COLO829 (cell line): ENCODE measurements around the gene ZNF423.

Experiments used
- DNase-seq: peaks from one replicate; pipeline ENCODE4 v3.0.0; 2012; ENCODE audit warnings: low spot score

ZNF423 gene

DNA sequence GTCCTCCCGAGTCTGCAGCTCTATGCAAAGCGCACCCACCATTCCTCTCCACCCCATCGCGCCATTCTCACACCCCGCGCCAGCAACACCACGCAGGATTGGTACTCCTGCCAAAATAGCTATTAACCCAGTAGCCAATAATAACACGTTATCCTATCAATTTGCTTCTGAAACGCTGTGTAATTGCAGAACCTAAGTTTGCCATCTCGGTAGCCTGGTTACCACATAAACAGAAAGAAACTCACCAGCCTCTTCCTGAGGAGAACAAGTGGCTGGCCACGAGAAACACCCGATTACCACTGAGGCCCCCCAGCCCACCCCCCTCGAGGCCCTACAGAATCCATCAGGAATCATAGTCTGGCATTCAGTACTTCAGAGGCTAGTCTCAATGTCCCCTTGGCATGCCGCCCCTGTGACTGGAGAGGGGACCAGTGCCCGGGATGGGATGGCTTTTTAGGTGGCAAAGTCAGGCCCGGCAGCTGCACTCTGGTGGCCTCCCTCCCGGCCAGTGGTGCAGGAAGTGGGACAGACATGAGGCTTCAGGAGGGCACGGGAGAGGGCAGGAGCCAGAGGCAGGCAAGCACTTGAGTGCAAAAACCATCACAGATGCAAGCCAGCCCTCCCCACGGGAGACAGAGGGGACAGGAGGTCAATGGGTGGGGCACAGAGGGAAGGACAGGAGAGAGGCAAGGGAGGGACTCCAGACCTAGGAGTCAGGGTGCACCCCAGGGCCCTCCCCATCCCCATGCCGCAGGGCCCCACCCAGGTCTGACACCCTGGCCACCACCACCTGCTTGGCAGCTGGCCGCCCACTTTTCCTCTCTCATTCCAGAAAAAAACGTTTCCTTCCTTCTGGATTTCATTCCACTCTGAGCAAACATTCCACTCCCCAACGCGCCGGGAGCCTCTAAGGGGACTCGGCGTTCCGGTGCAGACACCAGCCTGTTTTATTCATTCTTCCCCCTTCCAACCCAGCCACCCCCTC lies 192.5 kb downstream of the ZNF423 start:
- DNase-seq = no peak

GRCh38 chr16:49662569-49662968 lies 193.3 kb downstream of the ZNF423 start:
- DNase-seq = no peak

GRCh38 chr16:49661465-49662187 lies 194.3 kb downstream of the ZNF423 start:
- DNase-seq = no peak

DNA sequence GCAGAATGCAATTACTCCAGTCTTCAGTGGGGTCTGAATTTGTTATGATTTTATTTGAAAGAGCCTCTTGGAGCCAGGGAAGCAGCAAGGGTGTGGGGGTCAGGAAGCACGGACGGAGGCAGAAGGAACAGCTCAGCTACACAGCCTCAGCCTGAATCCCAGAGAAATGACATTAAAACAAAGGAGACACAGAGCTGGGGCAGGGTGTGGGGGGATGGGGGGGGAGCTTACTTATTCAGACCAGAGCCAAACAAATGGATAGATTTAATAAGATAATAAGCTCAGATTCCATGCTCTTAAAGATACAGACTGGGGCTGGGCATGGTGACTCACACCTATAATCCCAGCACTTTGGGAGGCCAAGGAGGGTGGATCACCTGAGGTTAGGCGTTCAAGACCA lies 195.3 kb downstream of the ZNF423 start:
- DNase-seq = no peak

DNA sequence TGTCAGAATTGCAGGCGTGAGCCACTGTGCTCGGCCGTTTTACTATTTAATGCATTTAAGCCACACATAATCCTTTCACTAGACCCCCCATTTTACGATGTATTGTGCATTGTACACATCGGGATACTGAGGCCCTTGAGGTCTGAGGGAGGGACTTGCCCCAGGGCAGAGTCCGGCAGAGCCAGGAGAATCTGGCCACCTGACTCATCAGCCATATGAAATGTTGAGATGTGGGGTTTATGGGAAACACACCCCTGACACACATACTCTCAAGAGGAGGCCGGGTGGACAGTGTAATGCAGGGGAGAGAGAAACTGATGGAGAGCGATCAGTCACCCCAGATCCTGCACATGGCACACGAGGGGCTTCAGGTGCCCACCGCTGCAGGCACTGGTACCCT lies 196.6 kb downstream of the ZNF423 start:
- no peak for DNase-seq

GRCh38 chr16:49658531-49658930 lies 197.4 kb downstream of the ZNF423 start:
- DNase-seq = no peak

DNA sequence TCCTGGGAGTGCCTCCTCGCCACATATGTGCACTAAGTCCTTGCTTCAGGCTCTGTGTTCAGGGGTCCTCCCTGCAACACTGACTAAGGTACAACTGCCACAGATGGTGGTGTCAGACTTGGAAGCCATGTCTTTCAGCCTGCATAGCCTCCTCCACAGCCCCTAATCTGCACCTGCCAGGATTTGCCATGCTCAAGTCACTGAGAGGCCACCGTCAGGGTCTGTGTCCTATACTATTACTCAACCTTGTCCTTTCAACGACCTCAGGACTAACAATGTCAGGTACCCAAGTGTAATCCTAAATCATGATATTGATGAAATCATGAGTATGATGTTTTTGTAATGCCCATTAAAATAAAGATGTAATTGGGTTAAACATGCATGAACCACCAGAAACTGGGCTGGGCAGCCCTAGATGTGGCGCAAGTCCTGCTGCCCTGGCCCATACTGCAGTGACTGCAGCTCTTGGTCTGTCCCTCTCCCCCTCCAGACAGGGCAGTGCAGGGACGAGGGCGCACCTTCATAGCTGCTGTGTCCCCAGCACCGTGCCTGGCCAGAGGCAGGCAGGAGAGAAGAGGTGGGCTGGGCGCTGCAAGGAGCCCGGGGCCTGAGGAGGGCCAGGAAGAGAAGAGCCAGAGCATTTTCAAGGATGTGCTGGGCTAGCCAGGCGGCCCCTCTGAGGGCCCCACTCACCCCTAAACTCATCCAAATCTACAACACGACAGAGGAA lies 198.0 kb downstream of the ZNF423 start:
- no peak for DNase-seq

DNA sequence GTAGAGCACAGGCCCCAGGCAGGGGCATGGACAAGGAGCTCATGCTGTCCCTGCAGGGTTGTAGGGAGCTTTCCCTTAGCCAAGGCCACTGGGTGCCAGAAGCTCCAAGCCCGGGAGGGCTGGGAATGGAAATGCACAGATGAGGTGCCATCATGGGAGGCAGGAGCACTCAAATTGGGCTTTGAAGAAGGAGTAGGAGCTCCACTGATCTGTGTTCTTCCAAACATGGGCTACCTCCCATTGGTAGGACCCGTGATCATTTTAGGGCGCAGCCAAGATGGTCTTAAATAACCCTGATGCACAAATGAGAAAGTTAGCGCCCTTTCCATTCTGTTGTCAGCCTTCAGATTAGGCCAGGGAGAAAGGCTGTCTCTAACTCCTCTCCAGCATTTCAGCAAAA lies 201.5 kb downstream of the ZNF423 start:
- DNase-seq = no peak

DNA sequence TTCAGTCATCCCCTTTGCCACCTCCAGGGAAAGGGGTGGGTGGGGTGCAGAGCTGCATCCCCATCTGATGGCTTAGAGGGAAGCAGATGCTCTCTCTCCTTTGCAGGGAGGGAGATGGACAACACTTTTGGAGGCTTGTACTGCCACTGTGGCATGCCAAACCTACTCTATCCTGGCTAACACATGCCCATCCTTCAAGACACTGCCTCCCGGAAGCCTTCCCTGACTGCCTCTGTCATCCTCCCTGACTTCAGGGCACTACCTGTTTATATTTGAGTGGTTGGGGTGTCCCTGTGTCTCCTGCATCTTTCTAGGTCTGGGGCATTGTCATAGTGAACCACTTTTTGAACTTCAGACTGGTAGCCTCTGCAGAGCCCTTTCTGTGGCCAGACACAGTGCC lies 202.3 kb downstream of the ZNF423 start:
- no peak for DNase-seq

DNA sequence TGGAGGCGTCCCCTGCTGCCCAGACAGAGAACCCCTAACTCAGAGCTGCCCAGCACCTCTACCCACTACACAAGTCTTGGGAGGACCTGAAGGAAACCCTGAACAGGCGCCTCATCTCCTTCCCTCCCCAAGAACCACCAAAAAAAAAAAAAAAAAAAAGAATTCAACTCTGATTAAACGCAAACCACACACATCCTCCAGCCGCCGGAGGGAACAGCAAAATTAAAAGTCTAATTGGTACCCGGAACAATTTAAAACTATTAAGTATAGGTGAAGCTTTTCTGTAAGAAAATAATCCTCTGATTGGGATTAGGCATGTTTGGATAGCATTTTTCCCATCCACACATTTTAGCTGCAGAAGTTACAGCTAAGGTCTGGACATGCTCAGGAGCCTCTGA lies 202.7 kb downstream of the ZNF423 start:
- no peak for DNase-seq

GRCh38 chr16:49652456-49653172 lies 203.3 kb downstream of the ZNF423 start:
- no peak for DNase-seq

DNA sequence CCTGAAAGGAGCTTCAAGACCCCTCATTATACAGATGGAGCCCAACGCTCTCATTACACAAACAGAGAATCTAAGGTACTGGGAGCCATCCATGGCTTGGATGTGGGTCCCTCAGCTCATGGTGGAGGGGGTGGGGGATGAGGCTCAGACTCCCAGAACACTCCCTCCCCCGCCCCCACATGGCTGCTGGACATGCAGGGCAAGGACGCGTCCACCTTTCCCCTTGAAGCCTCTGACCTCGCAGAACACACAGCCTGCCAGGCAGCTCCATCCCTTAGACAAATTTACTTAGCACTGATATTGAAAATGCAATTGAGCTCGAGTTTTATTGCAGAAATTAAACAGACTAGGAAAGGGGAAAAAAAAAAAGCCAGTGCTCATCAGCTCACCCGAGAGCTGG lies 203.9 kb downstream of the ZNF423 start:
- DNase-seq = no peak

DNA sequence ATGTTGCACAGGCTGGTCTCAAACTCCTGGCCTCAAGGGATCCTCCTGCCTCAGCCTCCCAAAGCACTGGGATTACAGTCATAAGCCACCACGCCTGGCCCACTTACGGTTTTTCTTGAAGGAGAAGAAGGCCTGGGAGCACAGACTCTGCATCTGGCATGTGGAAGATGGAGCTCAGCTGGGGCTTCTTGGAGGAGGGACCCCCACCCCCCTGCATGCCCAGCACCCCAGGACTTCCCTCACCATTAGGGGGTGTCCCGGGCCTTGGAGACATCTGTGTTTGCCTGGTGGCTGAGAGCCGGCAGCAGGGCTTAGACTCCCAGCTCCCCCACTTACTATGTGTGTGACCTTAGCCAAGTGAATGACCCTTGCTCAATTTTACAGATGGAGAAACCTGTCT lies 204.7 kb downstream of the ZNF423 start:
- DNase-seq = no peak

DNA sequence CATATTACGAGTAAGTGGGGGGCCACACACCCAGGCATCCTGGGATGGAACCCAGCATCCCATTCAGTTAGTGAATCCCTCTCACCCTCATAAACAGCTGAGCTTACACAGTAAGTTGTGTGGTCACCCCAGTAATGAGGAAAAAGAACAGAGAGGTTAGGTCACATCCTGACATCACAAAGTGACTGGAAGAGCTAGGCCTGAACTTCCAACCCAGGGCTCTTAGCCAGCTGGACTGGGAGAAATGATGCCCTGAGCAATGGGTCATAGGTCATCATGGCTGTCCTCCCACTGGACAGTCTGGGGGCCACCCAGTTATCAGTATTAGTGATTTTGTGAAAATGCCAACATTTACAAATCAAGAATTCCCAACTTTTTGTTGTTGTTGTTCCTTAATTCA lies 205.3 kb downstream of the ZNF423 start:
- DNase-seq = no peak

DNA sequence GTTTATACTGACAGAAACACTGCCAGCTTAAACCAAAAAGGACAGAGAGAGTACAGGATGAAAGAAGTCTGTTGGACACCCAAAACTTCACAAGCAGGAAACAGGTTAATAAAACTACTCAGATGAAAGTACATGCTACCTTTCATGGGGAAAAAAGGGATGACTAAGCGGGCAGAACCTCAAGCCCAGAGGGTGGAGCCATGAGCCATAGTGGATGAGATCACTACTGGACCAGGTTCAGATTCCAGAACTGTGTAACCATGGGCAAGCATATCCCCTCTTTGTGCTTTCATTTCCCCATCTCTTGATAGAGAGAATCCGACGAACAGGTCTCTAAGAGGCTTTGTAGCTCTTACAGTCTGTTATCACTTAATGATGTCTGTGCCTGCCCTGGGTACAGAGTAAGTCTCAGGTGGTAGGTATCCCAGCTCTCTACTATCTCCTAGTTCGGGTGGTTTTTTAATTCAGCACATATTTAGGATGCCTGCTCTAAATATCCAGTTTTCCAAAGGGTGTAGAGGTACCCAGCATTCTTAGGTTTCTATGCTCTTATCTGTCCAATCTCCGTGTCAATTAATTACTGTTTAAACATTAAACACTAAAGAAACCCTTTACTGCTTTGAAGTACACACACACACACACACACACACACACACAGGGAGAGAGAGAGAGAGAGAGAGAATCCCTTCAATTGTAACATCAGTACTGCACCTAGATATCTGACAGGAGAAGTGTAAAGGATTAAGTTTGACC lies 206.7 kb downstream of the ZNF423 start:
- DNase-seq = no peak

GRCh38 chr16:49647673-49648072 lies 208.2 kb downstream of the ZNF423 start:
- DNase-seq = no peak

DNA sequence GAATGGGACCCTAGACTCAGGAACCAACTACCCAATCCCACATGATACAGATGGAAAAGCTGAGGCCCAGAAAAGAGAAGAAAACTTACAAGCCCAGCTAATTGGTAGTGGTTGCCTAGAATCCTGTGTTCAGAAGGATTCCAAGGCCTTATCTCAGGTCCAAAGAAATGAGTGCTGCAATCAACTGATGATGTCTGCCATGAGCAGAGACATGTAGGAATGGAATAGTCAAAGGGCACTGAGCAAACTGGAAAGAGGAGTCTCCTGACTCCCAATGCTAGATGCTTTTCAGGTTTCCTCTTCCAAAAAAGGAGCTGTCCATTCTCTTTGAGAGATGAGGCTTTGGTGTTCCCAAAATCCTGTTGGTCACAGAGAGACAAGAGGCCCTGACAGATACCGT lies 210.6 kb downstream of the ZNF423 start:
- DNase-seq = no peak

GRCh38 chr16:49644145-49644463 lies 211.8 kb downstream of the ZNF423 start:
- no peak for DNase-seq

DNA sequence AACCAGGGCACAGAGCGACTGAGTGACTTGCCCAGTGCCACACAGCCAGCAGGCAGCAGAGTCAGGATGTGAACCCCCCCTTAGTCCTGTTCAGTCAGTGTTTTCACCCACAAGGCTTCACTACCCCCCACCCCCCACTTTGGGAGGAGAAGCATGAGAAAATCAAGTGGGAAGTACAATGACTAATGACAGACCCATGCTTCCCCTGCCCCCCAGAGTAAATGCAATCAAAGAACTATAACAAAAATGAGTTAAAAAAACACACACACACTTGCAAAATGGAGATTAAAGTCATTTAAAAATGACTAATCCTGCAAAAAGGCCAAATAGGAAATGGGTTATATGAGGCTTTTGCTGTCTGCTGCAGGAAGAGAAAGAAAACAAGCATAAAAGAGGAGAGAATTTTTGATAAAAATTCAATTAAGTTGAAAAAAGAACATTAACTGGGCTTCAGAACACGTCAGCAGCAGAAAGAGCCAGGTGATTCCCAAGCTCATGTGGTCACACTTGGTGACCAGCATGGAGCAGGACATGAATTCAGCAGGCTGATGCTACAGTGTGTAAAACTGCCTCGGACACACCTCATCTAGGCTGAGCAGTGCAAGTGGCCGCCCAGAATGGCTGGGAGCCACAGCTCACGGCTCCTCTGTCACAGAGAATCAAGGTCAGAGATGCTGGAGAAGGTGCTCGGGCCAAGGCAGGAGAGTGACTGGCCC lies 212.3 kb downstream of the ZNF423 start:
- no peak for DNase-seq

DNA sequence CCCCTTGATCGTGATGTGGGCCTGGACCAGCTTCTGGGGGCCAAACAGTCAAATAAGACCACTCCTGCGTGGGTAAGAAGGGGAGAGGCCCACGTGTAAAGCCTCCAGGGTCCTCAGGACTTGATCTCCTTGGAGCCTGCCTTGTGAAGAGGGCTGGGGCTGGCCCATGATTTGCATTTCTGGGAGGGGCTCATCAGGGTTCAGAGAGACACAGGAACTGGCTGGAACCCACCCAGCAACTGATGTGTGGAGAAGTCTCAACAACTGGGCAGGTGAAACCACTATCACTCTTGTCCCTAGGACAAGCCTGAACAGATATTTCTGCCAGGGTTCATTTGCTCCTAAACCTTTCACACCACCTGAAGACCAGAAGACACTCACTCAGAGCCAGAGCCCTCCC lies 214.7 kb downstream of the ZNF423 start:
- no peak for DNase-seq

DNA sequence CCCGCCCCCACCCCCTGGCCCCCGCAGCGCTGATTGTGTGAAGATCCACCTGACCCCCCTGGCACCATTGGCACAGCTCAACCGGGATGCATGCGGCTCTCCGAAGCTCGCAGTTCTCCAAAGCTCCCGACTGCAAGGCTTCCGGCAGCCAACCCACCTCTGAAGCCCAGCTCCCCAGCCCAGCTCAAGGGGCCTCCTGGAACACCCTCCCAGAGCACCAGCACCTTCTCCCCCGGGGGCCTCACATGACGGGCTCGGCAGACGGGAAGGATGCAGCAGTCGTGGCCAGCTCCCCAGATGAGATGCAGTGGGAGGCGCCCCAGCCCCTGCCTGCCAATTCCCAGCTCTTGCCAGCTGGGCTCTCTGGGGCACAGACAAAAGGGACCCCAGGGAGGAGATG lies 215.3 kb downstream of the ZNF423 start:
- DNase-seq = no peak
